Esophagus squamous epithelium (tissue), 5 donors: Measurements from ENCODE around the gene FTSJ3. TPM values are rescaled to one million over a fixed set of nuclear protein-coding genes. Genes with fewer than 3 reads are reported as not detected.
"Not testable (repeated sequence)": the region's sequence is repeated elsewhere in the genome, so short reads cannot be mapped to it uniquely, and the experiment has no call there.

Source experiments
- DNase-seq: peaks from one replicate; lab custom pipeline; 2025; lab: John Stamatoyannopoulos, UW
- H3K27ac ChIP-seq, 4 donors: fragments of 200-600 bp; sonication (generic); one replicate each; pipeline ENCODE4 v1.5.1; 2016 to 2019; ENCODE audit warnings: mild to moderate bottlenecking in 1 of 4
- H3K27me3 ChIP-seq, 4 donors: fragments of 200-600 bp; sonication (generic); 1 replicate in 3 of 4; 2 replicates in 1 of 4; pipeline versions ENCODE4 v1.5.1 to v1.6.0; 2017 to 2021; ENCODE audit warnings: antibody characterized with exemption in 1 of 4
- H3K36me3 ChIP-seq, 3 donors: fragments of 200-600 bp; sonication (generic); one replicate each; pipeline ENCODE4 v1.5.1; 2016 to 2019
- H3K4me1 ChIP-seq, 3 donors: fragments of 200-600 bp; sonication (generic); one replicate each; pipeline ENCODE4 v1.5.1; 2017 to 2019
- H3K4me3 ChIP-seq, 4 donors: fragments of 200-600 bp; sonication (generic); 1 replicate in 3 of 4; 2 replicates in 1 of 4; pipeline ENCODE4 v1.5.1; 2016 to 2019; ENCODE audit warnings: mild to moderate bottlenecking in 2 of 4, moderate library complexity in 1 of 4
- H3K9me3 ChIP-seq, 3 donors: fragments of 200-600 bp; sonication (generic); one replicate each; pipeline ENCODE4 v1.5.1; 2016 to 2019
- CTCF ChIP-seq, 6 experiments: fragments of 450-650 bp in 4 of 6; fragments of 200-600 bp in 2 of 6; sonication (generic) in 2 of 6; IDR thresholded peaks; one replicate each; pipeline ENCODE4 v1.5.1; 2016 to 2019; ENCODE audit warnings: antibody characterized with exemption in 6 of 6, mild to moderate bottlenecking in 4 of 6, moderate library complexity in 4 of 6
- POLR2A ChIP-seq, 4 donors: fragments of 450-650 bp; IDR thresholded peaks; one replicate each; pipeline ENCODE4 v1.6.1; 2017; ENCODE audit warnings: antibody characterized with exemption in 4 of 4, mild to moderate bottlenecking in 4 of 4, moderate library complexity in 3 of 4
- WGBS, 2 donors: methylation state at CpG; one replicate each; pipeline ENCODE4 v1.1.5; 2018; 5-methylcytosine and 5-hydroxymethylcytosine counted together
- intact Hi-C: fragments of 100-400 bp; cut with DNase I; formaldehyde crosslinking; loops from one replicate; pipeline ENCODE4 v1.15.0; 2022
- total RNA-seq, 4 donors: library from RNA; depleted of rRNA; stranded (reverse); fragments of >200 nt; gene quantifications; one replicate each; pipeline ENCODE4 v1.1.0, GENCODE V29; 2016
- donor health status: DM: yes; HTN: yes; CAD: no.

The FTSJ3 gene
- total RNA-seq, 4 donors from 2014 or later = 19.8 to 52.3 (median 29.0) TPM

GRCh38 chr17:63859257-63859656 is 31.8 kb upstream of the FTSJ3 start:
- H3K27ac ChIP-seq = no peak overlapping the region
- intact Hi-C loops = no loop called here
- H3K27me3 ChIP-seq = no peaks in the 10 kb centered on the region
- no peaks in the 10 kb centered on the region for H3K4me1 ChIP-seq
- H3K36me3 ChIP-seq = no peaks in the 10 kb centered on the region
- no peak for DNase-seq
- no peak overlapping the region for H3K4me3 ChIP-seq
- no peak for TF ChIP-seq POLR2A (IDR thresholded peaks at IDR 0.05)
- no peak for TF ChIP-seq CTCF (IDR thresholded peaks at IDR 0.05)
- 71 to 75% methylated on average over 2 to 3 of the region's 3 CpGs for WGBS, 2 donors
- H3K9me3 ChIP-seq = no peaks in the 10 kb centered on the region

- 75 to 82% methylated on average over 7 to 8 of the region's 8 CpGs for WGBS, 2 donors
- H3K27ac ChIP-seq, DNase-seq, H3K27me3 ChIP-seq, H3K4me1 ChIP-seq, intact Hi-C loops, H3K36me3 ChIP-seq, H3K4me3 ChIP-seq, H3K9me3 ChIP-seq: not testable (repeated sequence)
Observed at GRCh38 chr17:63856425-63856824, 29.0 kb upstream of the FTSJ3 start.

GRCh38 chr17:63855185-63855584 is 27.7 kb upstream of the FTSJ3 start:
- 92% methylated on average over 6 of the region's 8 CpGs; no CpG with 5 or more reads in 1 of the 2 donors for WGBS, 2 donors
- no peak for TF ChIP-seq POLR2A (IDR thresholded peaks at IDR 0.05)
- no peak for TF ChIP-seq CTCF (IDR thresholded peaks at IDR 0.05)
- intact Hi-C loops = no loop called here

GRCh38 chr17:63854709-63855108 is 27.2 kb upstream of the FTSJ3 start:
- no peaks in the 10 kb centered on the region for H3K9me3 ChIP-seq
- no peak overlapping the region for H3K4me3 ChIP-seq
- no peak for TF ChIP-seq POLR2A (IDR thresholded peaks at IDR 0.05)
- TF ChIP-seq CTCF (IDR thresholded peaks at IDR 0.05) = no peak
- no peak for DNase-seq
- WGBS, 2 donors = 70 to 80% methylated on average over 3 to 5 of the region's 5 CpGs
- H3K27ac ChIP-seq = no peak overlapping the region
- no peaks in the 10 kb centered on the region for H3K4me1 ChIP-seq
- no peaks in the 10 kb centered on the region for H3K27me3 ChIP-seq
- H3K36me3 ChIP-seq = no peaks in the 10 kb centered on the region
- intact Hi-C loops = no loop called here

More at GRCh38 chr17:63855185-63855584, 27.7 kb upstream of the FTSJ3 start:
- Histone ChIP-seq H3K4me3 (no peak overlapping the region), H3K27ac (no peak overlapping the region), H3K9me3 (no peaks in the 10 kb centered on the region), H3K36me3 (no peaks in the 10 kb centered on the region), H3K4me1 (no peaks in the 10 kb centered on the region), H3K27me3 (no peaks in the 10 kb centered on the region)
- no peak for DNase-seq

GRCh38 chr17:63853260-63853659 is 25.8 kb upstream of the FTSJ3 start:
- intact Hi-C loops = no loop called here
- DNase-seq = no peak
- no peaks in the 10 kb centered on the region for H3K27me3 ChIP-seq
- no peak overlapping the region for H3K4me3 ChIP-seq
- no peak for TF ChIP-seq POLR2A (IDR thresholded peaks at IDR 0.05)
- TF ChIP-seq CTCF (IDR thresholded peaks at IDR 0.05) = no peak
- H3K36me3 ChIP-seq = no peaks in the 10 kb centered on the region
- WGBS, 2 donors = 89 to 94% methylated on average over 2 of the region's 2 CpGs
- no peak overlapping the region for H3K27ac ChIP-seq
- H3K4me1 ChIP-seq = peaks cover 4 to 13% (median 5%) of the 10 kb centered on the region in 3 donors
- peaks cover 0 to 5% (median 0%) of the 10 kb centered on the region in 3 donors for H3K9me3 ChIP-seq

- 84 to 92% methylated on average over 9 of the region's 9 CpGs for WGBS, 2 donors
- Histone ChIP-seq H3K27me3 (no peaks in the 10 kb centered on the region), H3K4me1 (peaks cover 4 to 14% (median 5%) of the 10 kb centered on the region in 3 donors), H3K36me3 (no peaks in the 10 kb centered on the region), H3K4me3 (no peak overlapping the region), H3K27ac (no peak overlapping the region), H3K9me3 (peaks cover 0 to 6% (median 0%) of the 10 kb centered on the region in 3 donors)
- TF ChIP-seq CTCF (IDR thresholded peaks at IDR 0.05) (no peak), POLR2A (IDR thresholded peaks at IDR 0.05) (no peak)
- no peak for DNase-seq
- intact Hi-C loops = no loop called here
Observed at GRCh38 chr17:63850401-63850800, 22.9 kb upstream of the FTSJ3 start.
